H9 (cell line): ENCODE results near the gene MYH9. TPM values are rescaled to one million over a fixed set of nuclear protein-coding genes. Genes with fewer than 3 reads are reported as not detected.

Source experiments
- DNase-seq: peaks from one replicate; pipeline ENCODE4 v3.0.0-alpha.2; 2017
- H2AFZ ChIP-seq: one replicate; pipeline ENCODE4 v1.6.1; 2013; ENCODE audit warnings: mild to moderate bottlenecking, low read length, control low read depth, moderate library complexity
- H2AK5ac ChIP-seq: 2 replicates; pipeline ENCODE4 v1.6.1; 2013; ENCODE audit warnings: low read length, control low read depth, mixed read lengths; ENCODE audit not compliant: insufficient read length
- H2BK120ac ChIP-seq: one replicate; pipeline ENCODE4 v1.6.1; 2013; ENCODE audit warnings: low read depth, mild to moderate bottlenecking, low read length, control low read depth, inconsistent platforms; ENCODE audit not compliant: poor library complexity, severe bottlenecking
- H2BK12ac ChIP-seq: 2 replicates; pipeline ENCODE4 v1.6.1; 2013; ENCODE audit warnings: low read length, control low read depth, mixed read lengths, low read depth; ENCODE audit not compliant: insufficient read length
- H2BK15ac ChIP-seq: 2 replicates; pipeline ENCODE4 v1.6.1; 2013; ENCODE audit warnings: low read depth, low read length, control low read depth
- H2BK20ac ChIP-seq: one replicate; pipeline ENCODE4 v1.6.1; 2013; ENCODE audit warnings: low read depth, mild to moderate bottlenecking, low read length, control low read depth, inconsistent platforms; ENCODE audit not compliant: poor library complexity, severe bottlenecking
- H2BK5ac ChIP-seq: 2 replicates; pipeline ENCODE4 v1.6.1; 2013; ENCODE audit warnings: low read length, control low read depth, mixed read lengths; ENCODE audit not compliant: insufficient read length
- H3K14ac ChIP-seq: 2 replicates; pipeline ENCODE4 v1.6.1; 2013; ENCODE audit warnings: low read length, control low read depth; ENCODE audit not compliant: insufficient read depth
- H3K18ac ChIP-seq: 2 replicates; pipeline ENCODE4 v1.6.1; 2013; ENCODE audit warnings: low read depth, mild to moderate bottlenecking, mixed read lengths, low read length, control low read depth; ENCODE audit not compliant: insufficient read length
- H3K23ac ChIP-seq: 2 replicates; pipeline ENCODE4 v1.6.1; 2013; ENCODE audit warnings: low read length, control low read depth, mixed read lengths, low read depth; ENCODE audit not compliant: insufficient read length
- H3K23me2 ChIP-seq: 2 replicates; pipeline ENCODE4 v1.6.1; 2013; ENCODE audit warnings: low read depth, mild to moderate bottlenecking, mixed read lengths, low read length, control low read depth; ENCODE audit not compliant: insufficient read length, poor library complexity, severe bottlenecking
- H3K27ac ChIP-seq: 2 replicates; pipeline ENCODE4 v1.5.1; 2013; ENCODE audit warnings: low read length, control low read depth, mixed read lengths, low read depth; ENCODE audit not compliant: insufficient read length
- H3K27me3 ChIP-seq: 2 replicates; pipeline ENCODE4 v1.6.1; 2013; ENCODE audit warnings: low read length, control low read depth, inconsistent platforms; ENCODE audit not compliant: insufficient read depth
- H3K4ac ChIP-seq: 2 replicates; pipeline ENCODE4 v1.6.1; 2013; ENCODE audit warnings: low read depth, mild to moderate bottlenecking, control low read depth, inconsistent platforms, low read length, moderate library complexity
- H3K4me1 ChIP-seq: 2 replicates; pipeline ENCODE4 v1.6.1; 2013; ENCODE audit warnings: low read length, control low read depth, inconsistent platforms; ENCODE audit not compliant: insufficient read depth
- H3K4me2 ChIP-seq: 2 replicates; pipeline ENCODE4 v1.6.1; 2013; ENCODE audit warnings: low read length, control low read depth, mixed read lengths; ENCODE audit not compliant: insufficient read length, insufficient read depth
- H3K56ac ChIP-seq: 2 replicates; pipeline ENCODE4 v1.6.1; 2013; ENCODE audit warnings: low read depth, mild to moderate bottlenecking, mixed read lengths, low read length, control low read depth; ENCODE audit not compliant: insufficient read length
- H3K79me1 ChIP-seq: 2 replicates; pipeline ENCODE4 v1.6.1; 2013; ENCODE audit warnings: low read depth, mild to moderate bottlenecking, moderate library complexity, low read length, control low read depth, inconsistent platforms; ENCODE audit not compliant: insufficient read depth, poor library complexity, severe bottlenecking
- H3K79me2 ChIP-seq: 2 replicates; pipeline ENCODE4 v1.6.1; 2013; ENCODE audit warnings: low read length, control low read depth, inconsistent platforms; ENCODE audit not compliant: insufficient read depth
- H3K9ac ChIP-seq: 2 replicates; pipeline ENCODE4 v1.6.1; 2013; ENCODE audit warnings: low read length, control low read depth, mixed read lengths; ENCODE audit not compliant: insufficient read length; ENCODE audit errors: extremely low read depth
- H3K9me3 ChIP-seq: one replicate; pipeline ENCODE4 v1.6.1; 2013; ENCODE audit warnings: low read depth, low read length, inconsistent platforms; ENCODE audit not compliant: control insufficient read depth
- H3T11ph ChIP-seq: one replicate; pipeline ENCODE4 v1.6.1; 2013; ENCODE audit warnings: mild to moderate bottlenecking, low read length, control low read depth, inconsistent platforms
- H4K20me1 ChIP-seq: one replicate; pipeline ENCODE4 v1.6.1; 2013; ENCODE audit not compliant: control insufficient read depth, insufficient read length, insufficient read depth
- H4K5ac ChIP-seq: 2 replicates; pipeline ENCODE4 v1.6.1; 2013; ENCODE audit warnings: low read depth, mild to moderate bottlenecking, mixed read lengths, low read length, control low read depth; ENCODE audit not compliant: insufficient read length
- H4K8ac ChIP-seq: replicated peaks from 2 replicates; pipeline ENCODE4 v1.6.1; 2013; ENCODE audit warnings: low read length, control low read depth, mixed read lengths, low read depth; ENCODE audit not compliant: insufficient read length
- H4K91ac ChIP-seq: 2 replicates; pipeline ENCODE4 v1.6.1; 2013; ENCODE audit warnings: low read depth, mild to moderate bottlenecking, moderate library complexity, mixed read lengths, low read length, control low read depth; ENCODE audit not compliant: insufficient read length
- H3K27ac Mint-ChIP-seq, 3 experiments: 2 replicates in 2 of 3; 3 replicates in 1 of 3; pipeline ENCODE4 v1.8.0; 2020 to 2021; ENCODE audit warnings: mixed read lengths in 3 of 3, mild to moderate bottlenecking in 1 of 3, moderate library complexity in 1 of 3
- H3K27me3 Mint-ChIP-seq: 2 replicates; pipeline ENCODE4 v1.8.0; 2021; ENCODE audit warnings: low read depth, mild to moderate bottlenecking, moderate library complexity, mixed read lengths
- H3K36me3 Mint-ChIP-seq, 3 experiments: 2 replicates in 2 of 3; 3 replicates in 1 of 3; pipeline ENCODE4 v1.8.0; 2020 to 2021; ENCODE audit warnings: low read depth in 3 of 3, mixed read lengths in 3 of 3; ENCODE audit not compliant: insufficient read depth in 1 of 3
- H3K4me1 Mint-ChIP-seq, 2 experiments: 2 replicates each; pipeline ENCODE4 v1.8.0; 2020; ENCODE audit warnings: mixed read lengths in 2 of 2
- H3K4me3 Mint-ChIP-seq, 2 experiments: 2 replicates in 1 of 2; 3 replicates in 1 of 2; pipeline ENCODE4 v1.8.0; 2020 to 2021; ENCODE audit warnings: mild to moderate bottlenecking in 2 of 2, mixed read lengths in 2 of 2, moderate library complexity in 1 of 2
- H3K9me3 Mint-ChIP-seq, 2 experiments: 2 replicates in 1 of 2; 3 replicates in 1 of 2; pipeline ENCODE4 v1.8.0; 2020; ENCODE audit warnings: mild to moderate bottlenecking in 2 of 2, mixed read lengths in 2 of 2, moderate library complexity in 1 of 2
- CTCF ChIP-seq: fragments of 200-600 bp; sonication (generic); conservative IDR thresholded peaks from 3 replicates; pipeline ENCODE4 v1.8.0; 2021; ENCODE audit warnings: antibody characterized with exemption, mild to moderate bottlenecking
- WGBS: extraction: QIAGEN DNeasy Blood & Tissue Kit; methylation state at CpG from one replicate; pipeline ENCODE4 v1.1.7; 2013; ENCODE audit warnings: missing lambda C conversion rate, low lambda C conversion rate, mixed read lengths; ENCODE audit not compliant: insufficient read length; ENCODE audit errors: extremely low coverage; 5-methylcytosine and 5-hydroxymethylcytosine counted together
- total RNA-seq: library from RNA; stranded (reverse); gene quantifications from 2 replicates; pipeline ENCODE4 v1.2.1, GENCODE V29; 2021

MYH9 gene
- total RNA-seq, 1 experiment from 2014 or later: 266 TPM

GRCh38 chr22:36369004-36369921 is 18.5 kb downstream of the MYH9 start:
- peaks cover 5% of the 10 kb centered on the region for H4K20me1 ChIP-seq
- H2AFZ ChIP-seq: no peak overlapping the region
- no CpG with 5 or more reads among the region's 19 CpGs for WGBS
- peak overlapping the region; percentile 62 for H4K8ac ChIP-seq
- peak overlapping the region; percentile 82 for H3K18ac ChIP-seq
- H3K9ac ChIP-seq: peak overlapping the region; percentile 50
- no peak overlapping the region for H3K56ac ChIP-seq
- H3K9me3 Mint-ChIP-seq: no peaks in the 10 kb centered on the region; a peak in 1 of 5 replicates
- no peak overlapping the region for H3K23ac ChIP-seq
- no peaks in the 10 kb centered on the region for H3K9me3 ChIP-seq
- H4K5ac ChIP-seq: peak overlapping the region; percentile 53
- H3K14ac ChIP-seq: peak overlapping the region; percentile 88
- no peak for DNase-seq
- H3K79me2 ChIP-seq: peaks cover 52% of the 10 kb centered on the region; the same call in 1 of the 2 replicates
- TF ChIP-seq CTCF: no peak
- peaks cover 12 to 15% (median 14%) of the 10 kb centered on the region in 3 experiments; a peak in 6 of 7 replicates for H3K36me3 Mint-ChIP-seq
- H3K27ac Mint-ChIP-seq: peak overlapping the region; percentile 94 to 99 (median 95)
- peak overlapping the region; percentile 82 for H4K91ac ChIP-seq
- H2BK120ac ChIP-seq: peak overlapping the region; percentile 88
- peaks cover 3% of the 10 kb centered on the region for H3K79me1 ChIP-seq
- H2BK15ac ChIP-seq: no peak overlapping the region
- H3K27me3 ChIP-seq: no peaks in the 10 kb centered on the region
- H3K27me3 Mint-ChIP-seq: no peaks in the 10 kb centered on the region
- peak overlapping the region; percentile 89 for H2BK5ac ChIP-seq
- peak overlapping the region; percentile 29 to 75; a peak in 4 of 5 replicates for H3K4me3 Mint-ChIP-seq
- no peak overlapping the region; the same call in 1 of the 2 replicates for H3K4ac ChIP-seq
- peaks cover 34% of the 10 kb centered on the region for H3K4me1 ChIP-seq
- peak overlapping the region; percentile 83 for H2BK12ac ChIP-seq
- peak overlapping the region; percentile 32 for H2BK20ac ChIP-seq
- H3K23me2 ChIP-seq: no peaks in the 10 kb centered on the region
- peaks cover 78 to 91% of the 10 kb centered on the region in 2 experiments for H3K4me1 Mint-ChIP-seq
- peak overlapping the region; percentile 62 for H3K4me2 ChIP-seq
- peak overlapping the region; percentile 18 for H2AK5ac ChIP-seq
- peak overlapping the region; percentile 60 for H3T11ph ChIP-seq
- H3K27ac ChIP-seq: peak overlapping the region; percentile 93
